ENCODE measurements around the gene NAALADL2.

Gene NAALADL2

DNA sequence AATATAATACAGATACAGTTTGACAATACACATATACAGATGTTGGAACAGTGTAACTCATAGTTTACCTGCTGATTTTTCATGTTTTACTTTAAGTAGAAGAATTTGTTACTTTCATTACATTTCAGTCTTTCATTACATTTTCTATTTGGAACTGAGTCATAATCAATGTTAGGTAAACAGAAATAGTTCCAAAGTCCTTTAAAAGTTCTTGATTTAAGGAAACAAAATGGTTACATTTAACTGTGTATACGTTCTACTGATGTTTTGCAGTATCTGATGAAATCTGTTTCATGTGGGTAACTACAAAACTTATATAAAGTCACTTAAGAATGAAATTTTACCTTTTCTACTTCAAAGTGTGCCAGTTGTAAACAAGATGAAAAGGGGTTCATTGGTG is 721.2 kb downstream of the NAALADL2 start:
- TF ChIP-seq CTCF (IDR thresholded peaks at IDR 0.05) = no peak
- no peak for DNase-seq (ENCODE audit: low spot score)
- no peak overlapping the region for H3K27ac ChIP-seq
- no peak overlapping the region for H3K4me3 ChIP-seq

GRCh38 chr3:175585898-175586297 is 726.8 kb downstream of the NAALADL2 start:
- no peak for DNase-seq (ENCODE audit: low spot score)
- Histone ChIP-seq H3K4me3 (no peak overlapping the region), H3K27ac (no peak overlapping the region)
- TF ChIP-seq CTCF (IDR thresholded peaks at IDR 0.05) = no peak

- TF ChIP-seq CTCF (IDR thresholded peaks at IDR 0.05) = no peak
- no peak for DNase-seq (ENCODE audit: low spot score)
- Histone ChIP-seq H3K4me3 (no peak overlapping the region), H3K27ac (no peak overlapping the region)
Measured at GRCh38 chr3:175590745-175591144, 731.6 kb downstream of the NAALADL2 start.

GRCh38 chr3:175591375-175591774 is 732.2 kb downstream of the NAALADL2 start:
- no peak for TF ChIP-seq CTCF (IDR thresholded peaks at IDR 0.05)
- Histone ChIP-seq H3K27ac (no peak overlapping the region), H3K4me3 (no peak overlapping the region)
- DNase-seq (ENCODE audit: low spot score) = no peak

GRCh38 chr3:175593331-175593730 is 734.2 kb downstream of the NAALADL2 start:
- H3K27ac ChIP-seq = no peak overlapping the region
- H3K4me3 ChIP-seq = no peak overlapping the region
- TF ChIP-seq CTCF (IDR thresholded peaks at IDR 0.05) = no peak
- no peak for DNase-seq (ENCODE audit: low spot score)

- no peak overlapping the region for H3K4me3 ChIP-seq
- no peak for TF ChIP-seq CTCF (IDR thresholded peaks at IDR 0.05)
- no peak for DNase-seq (ENCODE audit: low spot score)
- H3K27ac ChIP-seq = no peak overlapping the region
Measured at GRCh38 chr3:175598740-175599139, 739.6 kb downstream of the NAALADL2 start.

GRCh38 chr3:175601521-175601920 is 742.4 kb downstream of the NAALADL2 start:
- no peak for DNase-seq (ENCODE audit: low spot score)
- TF ChIP-seq CTCF (IDR thresholded peaks at IDR 0.05) = no peak
- H3K27ac ChIP-seq = no peak overlapping the region
- no peak overlapping the region for H3K4me3 ChIP-seq
